Thyroid gland (tissue), 4 donors: ENCODE measurements around the gene GABRD. TPM values are rescaled to one million over a fixed set of nuclear protein-coding genes. Genes with fewer than 3 reads are reported as not detected.

ENCODE experiments used
- DNase-seq, 2 donors: peaks; one replicate each; pipeline ENCODE4 v3.0.0-alpha.2; 2019
- H3K27ac ChIP-seq, 3 donors: fragments of 200-600 bp; sonication (generic); 1 replicate in 2 of 3; 2 replicates in 1 of 3; pipeline ENCODE4 v1.5.1; 2016 to 2019; ENCODE audit warnings: mild to moderate bottlenecking in 1 of 3, moderate library complexity in 1 of 3
- H3K27me3 ChIP-seq: fragments of 200-600 bp; sonication (generic); one replicate; pipeline ENCODE4 v1.5.1; 2019
- H3K36me3 ChIP-seq, 2 donors: fragments of 200-600 bp; sonication (generic); one replicate each; pipeline ENCODE4 v1.5.1; 2016 to 2019
- H3K4me1 ChIP-seq, 2 donors: fragments of 200-600 bp; sonication (generic); one replicate each; pipeline ENCODE4 v1.5.1; 2017 to 2019
- H3K4me3 ChIP-seq, 3 donors: fragments of 200-600 bp; sonication (generic); replicated peaks in 1 of 3; 1 replicate in 2 of 3; 2 replicates in 1 of 3; pipeline ENCODE4 v1.5.1; 2016; ENCODE audit warnings: mild to moderate bottlenecking in 1 of 3
- H3K9me3 ChIP-seq: fragments of 200-600 bp; sonication (generic); one replicate; pipeline ENCODE4 v1.5.1; 2017
- CTCF ChIP-seq, 6 experiments: fragments of 200-600 bp in 3 of 6; fragments of 450-650 bp in 3 of 6; sonication (generic) in 3 of 6; IDR thresholded peaks; one replicate each; pipeline ENCODE4 v1.5.1; 2016 to 2019; ENCODE audit warnings: antibody characterized with exemption in 6 of 6, mild to moderate bottlenecking in 2 of 6, inconsistent platforms in 1 of 6, moderate library complexity in 1 of 6
- POLR2A ChIP-seq, 2 donors: fragments of 450-650 bp; IDR thresholded peaks; one replicate each; pipeline ENCODE4 v1.6.1; 2017; ENCODE audit warnings: antibody characterized with exemption in 2 of 2, mild to moderate bottlenecking in 2 of 2, moderate library complexity in 1 of 2
- WGBS, 2 donors: methylation state at CpG; one replicate each; pipeline ENCODE4 v1.1.5; 2017; 5-methylcytosine and 5-hydroxymethylcytosine counted together
- intact Hi-C: fragments of 100-400 bp; cut with DNase I; formaldehyde crosslinking; loops from one replicate; pipeline ENCODE4 v1.15.1; 2023
- total RNA-seq, 4 donors: library from RNA; depleted of rRNA; stranded (reverse); fragments of >200 nt; gene quantifications; one replicate each; pipeline ENCODE4 v1.2.3, GENCODE V29; 2016

The GABRD gene
- total RNA-seq, 4 donors from 2014 or later, result 0.49 to 0.78 TPM; not detected in 2

DNA sequence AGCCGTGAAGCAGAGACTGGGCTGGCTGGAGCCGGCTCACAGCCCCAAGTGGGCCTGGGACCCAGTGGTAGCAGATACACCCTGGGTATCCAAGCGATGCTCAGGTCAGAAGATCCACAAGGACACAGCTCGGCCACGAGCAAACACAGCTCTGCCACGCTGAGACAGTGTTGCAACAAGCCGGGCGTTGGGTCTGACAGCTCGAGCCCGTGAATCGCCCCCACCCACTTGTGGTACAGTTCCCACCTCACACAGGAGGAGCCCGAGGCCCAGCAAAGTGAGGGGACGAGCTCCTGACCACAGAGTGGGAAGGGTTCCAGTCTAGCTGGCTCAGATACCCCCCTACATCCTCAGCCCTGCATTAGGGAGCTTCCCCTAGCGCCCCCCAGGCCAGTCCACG, 22.2 kb downstream of the GABRD start:
- Histone ChIP-seq H3K27me3 (no peaks in the 10 kb centered on the region), H3K36me3 (no peaks in the 10 kb centered on the region), H3K9me3 (no peaks in the 10 kb centered on the region), H3K27ac (no peak overlapping the region), H3K4me3 (no peak overlapping the region), H3K4me1 (peaks cover 0 to 11% of the 10 kb centered on the region in 2 donors)
- intact Hi-C loops, result loop anchor here (5.0 kb wide), 1 partner anchor 79 kb away; no protein-coding TSS in a partner anchor
- TF ChIP-seq POLR2A (IDR thresholded peaks at IDR 0.05), result no peak
- no peak for TF ChIP-seq CTCF (IDR thresholded peaks at IDR 0.05)
- WGBS, 2 donors, result 82 to 86% methylated on average over 11 to 15 of the region's 15 CpGs
- no peak for DNase-seq

GRCh38 chr1:2041887-2042286, 22.7 kb downstream of the GABRD start:
- intact Hi-C loops, result loop anchor here (5.0 kb wide), 1 partner anchor 80 kb away; no protein-coding TSS in a partner anchor

GRCh38 chr1:2042830-2043773, 24.0 kb downstream of the GABRD start:
- TF ChIP-seq POLR2A (IDR thresholded peaks at IDR 0.05) (no peak), CTCF (IDR thresholded peaks at IDR 0.05) (no peak)
- no peak for DNase-seq
- Histone ChIP-seq H3K4me1 (peaks cover 0 to 11% of the 10 kb centered on the region in 2 donors), H3K27me3 (no peaks in the 10 kb centered on the region), H3K9me3 (no peaks in the 10 kb centered on the region), H3K36me3 (no peaks in the 10 kb centered on the region), H3K4me3 (no peak overlapping the region), H3K27ac (no peak overlapping the region)
- WGBS, 2 donors, result 64 to 73% methylated on average over 12 to 36 of the region's 41 CpGs
- intact Hi-C loops, result loop anchor here (5.0 kb wide), 1 partner anchor 81 kb away; no protein-coding TSS in a partner anchor

More at GRCh38 chr1:2041887-2042286, 22.7 kb downstream of the GABRD start:
- H3K9me3 ChIP-seq, result no peaks in the 10 kb centered on the region
- peaks cover 0 to 11% of the 10 kb centered on the region in 2 donors for H3K4me1 ChIP-seq
- no peaks in the 10 kb centered on the region for H3K36me3 ChIP-seq
- TF ChIP-seq CTCF (IDR thresholded peaks at IDR 0.05), result no peak
- TF ChIP-seq POLR2A (IDR thresholded peaks at IDR 0.05), result no peak
- no peak overlapping the region for H3K27ac ChIP-seq
- no peak overlapping the region for H3K4me3 ChIP-seq
- 84 to 100% methylated on average over 1 to 2 of the region's 4 CpGs for WGBS, 2 donors
- H3K27me3 ChIP-seq, result no peaks in the 10 kb centered on the region
- DNase-seq, result no peak

DNA sequence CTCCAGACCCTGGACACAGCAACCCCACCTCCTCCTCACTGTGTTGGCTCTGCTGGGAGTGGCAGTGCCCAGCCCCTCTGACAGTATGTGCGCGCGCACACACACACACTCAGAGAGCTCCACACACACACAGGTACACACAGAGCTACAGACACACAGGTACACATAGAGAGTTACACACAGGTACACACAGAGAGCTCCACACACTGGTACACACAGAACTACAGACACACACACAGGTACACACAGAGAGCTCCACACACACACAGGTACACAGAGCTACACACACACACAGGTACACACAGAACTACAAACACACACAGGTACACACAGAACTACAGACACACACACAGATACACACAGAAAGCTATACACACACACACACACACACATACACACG, 24.7 kb downstream of the GABRD start:
- H3K27ac ChIP-seq, result no peak overlapping the region
- H3K9me3 ChIP-seq, result no peaks in the 10 kb centered on the region
- H3K27me3 ChIP-seq, result no peaks in the 10 kb centered on the region
- WGBS, 2 donors, result 86 to 96% methylated on average over 2 to 4 of the region's 4 CpGs
- DNase-seq, result no peak
- intact Hi-C loops, result loop anchor here (5.0 kb wide), 1 partner anchor 82 kb away; no protein-coding TSS in a partner anchor
- H3K36me3 ChIP-seq, result no peaks in the 10 kb centered on the region
- peaks cover 0 to 11% of the 10 kb centered on the region in 2 donors for H3K4me1 ChIP-seq
- TF ChIP-seq CTCF (IDR thresholded peaks at IDR 0.05) (no peak), POLR2A (IDR thresholded peaks at IDR 0.05) (no peak)
- no peak overlapping the region for H3K4me3 ChIP-seq
